Memory B cell (primary cell): ENCODE results near the gene CERS6.
A peak's percentile ranks its signal among the peaks of the same experiment; 100 is the strongest.

Experiments used
- ATAC-seq: fragments of 150-1000 bp; cut with Tn5 transposase; 2 replicates; pipeline ENCODE4 v1.10.0; 2021; ENCODE audit warnings: low read depth, mild to moderate bottlenecking, moderate library complexity
- DNase-seq, 2 donors: peaks; one replicate each; pipeline ENCODE4 v3.0.0; 2022; ENCODE audit warnings: low spot score in 2 of 2
- H3K27ac Mint-ChIP-seq: one replicate; pipeline ENCODE4 v1.8.0; 2022; ENCODE audit warnings: mild to moderate bottlenecking, moderate library complexity, mixed read lengths
- H3K27me3 Mint-ChIP-seq: one replicate; pipeline ENCODE4 v1.8.0; 2022; ENCODE audit warnings: mixed read lengths
- H3K36me3 Mint-ChIP-seq: one replicate; pipeline ENCODE4 v1.8.0; 2022; ENCODE audit warnings: mild to moderate bottlenecking, mixed read lengths
- H3K4me1 Mint-ChIP-seq: one replicate; pipeline ENCODE4 v1.8.0; 2022; ENCODE audit warnings: mixed read lengths
- H3K4me3 Mint-ChIP-seq: one replicate; pipeline ENCODE4 v1.8.0; 2022; ENCODE audit warnings: mild to moderate bottlenecking, moderate library complexity, mixed read lengths
- H3K9me3 Mint-ChIP-seq: one replicate; pipeline ENCODE4 v1.8.0; 2022; ENCODE audit warnings: mixed read lengths

The CERS6 gene

GRCh38 chr2:168583064-168583709, 127.1 kb downstream of the CERS6 start:
- DNase-seq = no peak
- H3K4me3 Mint-ChIP-seq = no peak overlapping the region
- H3K27me3 Mint-ChIP-seq = no peaks in the 10 kb centered on the region
- ATAC-seq = no peak
- H3K27ac Mint-ChIP-seq = no peak overlapping the region
- H3K9me3 Mint-ChIP-seq = peaks cover 2% of the 10 kb centered on the region
- no peaks in the 10 kb centered on the region for H3K4me1 Mint-ChIP-seq
- H3K36me3 Mint-ChIP-seq = no peaks in the 10 kb centered on the region

GRCh38 chr2:168583710-168584521, 127.8 kb downstream of the CERS6 start:
- H3K27ac Mint-ChIP-seq = no peak overlapping the region
- H3K9me3 Mint-ChIP-seq = peaks cover 2% of the 10 kb centered on the region
- H3K27me3 Mint-ChIP-seq = no peaks in the 10 kb centered on the region
- DNase-seq = no peak
- no peaks in the 10 kb centered on the region for H3K36me3 Mint-ChIP-seq
- ATAC-seq = no peak
- H3K4me3 Mint-ChIP-seq = no peak overlapping the region
- no peaks in the 10 kb centered on the region for H3K4me1 Mint-ChIP-seq

- Mint-ChIP-seq H3K4me3 (no peak overlapping the region), H3K27me3 (no peaks in the 10 kb centered on the region), H3K36me3 (no peaks in the 10 kb centered on the region), H3K4me1 (no peaks in the 10 kb centered on the region), H3K9me3 (no peaks in the 10 kb centered on the region), H3K27ac (no peak overlapping the region)
- no peak for DNase-seq
- no peak for ATAC-seq
Observed at GRCh38 chr2:168584911-168585310, 128.8 kb downstream of the CERS6 start.

GRCh38 chr2:168585700-168586099, 129.6 kb downstream of the CERS6 start:
- ATAC-seq (no peak), DNase-seq (no peak)
- no peak overlapping the region for H3K4me3 Mint-ChIP-seq
- H3K27me3 Mint-ChIP-seq = no peaks in the 10 kb centered on the region
- H3K9me3 Mint-ChIP-seq = no peaks in the 10 kb centered on the region
- no peak overlapping the region for H3K27ac Mint-ChIP-seq
- H3K4me1 Mint-ChIP-seq = no peaks in the 10 kb centered on the region
- no peaks in the 10 kb centered on the region for H3K36me3 Mint-ChIP-seq

GRCh38 chr2:168587307-168587706, 131.2 kb downstream of the CERS6 start:
- H3K4me3 Mint-ChIP-seq = no peak overlapping the region
- H3K36me3 Mint-ChIP-seq = no peaks in the 10 kb centered on the region
- ATAC-seq = no peak
- no peaks in the 10 kb centered on the region for H3K27me3 Mint-ChIP-seq
- no peak overlapping the region for H3K27ac Mint-ChIP-seq
- H3K4me1 Mint-ChIP-seq = peaks cover 4% of the 10 kb centered on the region
- DNase-seq = no peak
- H3K9me3 Mint-ChIP-seq = no peaks in the 10 kb centered on the region

GRCh38 chr2:168589236-168590211, 133.5 kb downstream of the CERS6 start:
- peaks cover 6% of the 10 kb centered on the region for H3K4me1 Mint-ChIP-seq
- H3K9me3 Mint-ChIP-seq = no peaks in the 10 kb centered on the region
- DNase-seq (no peak), ATAC-seq (no peak)
- no peak overlapping the region for H3K27ac Mint-ChIP-seq
- H3K36me3 Mint-ChIP-seq = no peaks in the 10 kb centered on the region
- H3K4me3 Mint-ChIP-seq = no peak overlapping the region
- no peaks in the 10 kb centered on the region for H3K27me3 Mint-ChIP-seq

- Mint-ChIP-seq H3K36me3 (no peaks in the 10 kb centered on the region), H3K4me3 (no peak overlapping the region), H3K27me3 (no peaks in the 10 kb centered on the region), H3K27ac (no peak overlapping the region), H3K9me3 (no peaks in the 10 kb centered on the region), H3K4me1 (peaks cover 10% of the 10 kb centered on the region)
- DNase-seq (no peak), ATAC-seq (no peak)
Observed at GRCh38 chr2:168592181-168592831, 136.2 kb downstream of the CERS6 start.

GRCh38 chr2:168593713-168594112, 137.6 kb downstream of the CERS6 start:
- no peaks in the 10 kb centered on the region for H3K36me3 Mint-ChIP-seq
- DNase-seq (no peak), ATAC-seq (no peak)
- no peak overlapping the region for H3K27ac Mint-ChIP-seq
- no peak overlapping the region for H3K4me3 Mint-ChIP-seq
- no peaks in the 10 kb centered on the region for H3K27me3 Mint-ChIP-seq
- H3K9me3 Mint-ChIP-seq = no peaks in the 10 kb centered on the region
- peaks cover 10% of the 10 kb centered on the region for H3K4me1 Mint-ChIP-seq

GRCh38 chr2:168594778-168595177, 138.7 kb downstream of the CERS6 start:
- Mint-ChIP-seq H3K9me3 (no peaks in the 10 kb centered on the region), H3K36me3 (no peaks in the 10 kb centered on the region), H3K27ac (no peak overlapping the region), H3K27me3 (no peaks in the 10 kb centered on the region), H3K4me3 (no peak overlapping the region), H3K4me1 (peaks cover 10% of the 10 kb centered on the region)
- DNase-seq = no peak
- no peak for ATAC-seq

GRCh38 chr2:168596881-168597655, 141.0 kb downstream of the CERS6 start:
- Mint-ChIP-seq H3K4me3 (no peak overlapping the region), H3K4me1 (peaks cover 8% of the 10 kb centered on the region), H3K27me3 (no peaks in the 10 kb centered on the region), H3K9me3 (no peaks in the 10 kb centered on the region), H3K36me3 (peaks cover 3% of the 10 kb centered on the region), H3K27ac (no peak overlapping the region)
- ATAC-seq (no peak), DNase-seq (no peak)

GRCh38 chr2:168599738-168600137, 143.7 kb downstream of the CERS6 start:
- Mint-ChIP-seq H3K4me1 (peaks cover 2% of the 10 kb centered on the region), H3K9me3 (peaks cover 2% of the 10 kb centered on the region), H3K4me3 (no peak overlapping the region), H3K27ac (no peak overlapping the region), H3K27me3 (no peaks in the 10 kb centered on the region), H3K36me3 (peaks cover 3% of the 10 kb centered on the region)
- no peak for DNase-seq
- ATAC-seq = peak; percentile 32

GRCh38 chr2:168600949-168601348, 144.9 kb downstream of the CERS6 start:
- Mint-ChIP-seq H3K27me3 (no peaks in the 10 kb centered on the region), H3K4me1 (no peaks in the 10 kb centered on the region), H3K36me3 (peaks cover 8% of the 10 kb centered on the region), H3K4me3 (no peak overlapping the region), H3K9me3 (peaks cover 6% of the 10 kb centered on the region), H3K27ac (no peak overlapping the region)
- ATAC-seq (no peak), DNase-seq (no peak)

GRCh38 chr2:168601741-168602140, 145.7 kb downstream of the CERS6 start:
- no peak overlapping the region for H3K4me3 Mint-ChIP-seq
- ATAC-seq (peak; percentile 54), DNase-seq (no peak)
- H3K4me1 Mint-ChIP-seq = no peaks in the 10 kb centered on the region
- H3K27ac Mint-ChIP-seq = no peak overlapping the region
- H3K36me3 Mint-ChIP-seq = peaks cover 8% of the 10 kb centered on the region
- H3K9me3 Mint-ChIP-seq = peaks cover 7% of the 10 kb centered on the region
- no peaks in the 10 kb centered on the region for H3K27me3 Mint-ChIP-seq
